ENCODE results near the gene TBC1D13.

GRCh38 chr9:128847803-128848202 lies 60.8 kb downstream of the TBC1D13 start:
- no peak for TF ChIP-seq HDAC1 (CRISPR knock-in tag; IDR thresholded peaks at IDR 0.05)
- TF ChIP-seq SMAD1 (CRISPR knock-in tag; IDR thresholded peaks at IDR 0.05; ENCODE audit: borderline replicate concordance, low read depth) = no peak
- no peak for TF ChIP-seq KAT7 (CRISPR knock-in tag; IDR thresholded peaks at IDR 0.05; ENCODE audit: borderline replicate concordance)
